ENCODE results near the gene EVI2A.
A peak's percentile ranks its signal among the peaks of the same experiment; 100 is the strongest.
"Not testable (repeated sequence)": the region's sequence is repeated elsewhere in the genome, so short reads cannot be mapped to it uniquely, and the experiment has no call there.

EVI2A gene, protein sequence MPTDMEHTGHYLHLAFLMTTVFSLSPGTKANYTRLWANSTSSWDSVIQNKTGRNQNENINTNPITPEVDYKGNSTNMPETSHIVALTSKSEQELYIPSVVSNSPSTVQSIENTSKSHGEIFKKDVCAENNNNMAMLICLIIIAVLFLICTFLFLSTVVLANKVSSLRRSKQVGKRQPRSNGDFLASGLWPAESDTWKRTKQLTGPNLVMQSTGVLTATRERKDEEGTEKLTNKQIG

DNA sequence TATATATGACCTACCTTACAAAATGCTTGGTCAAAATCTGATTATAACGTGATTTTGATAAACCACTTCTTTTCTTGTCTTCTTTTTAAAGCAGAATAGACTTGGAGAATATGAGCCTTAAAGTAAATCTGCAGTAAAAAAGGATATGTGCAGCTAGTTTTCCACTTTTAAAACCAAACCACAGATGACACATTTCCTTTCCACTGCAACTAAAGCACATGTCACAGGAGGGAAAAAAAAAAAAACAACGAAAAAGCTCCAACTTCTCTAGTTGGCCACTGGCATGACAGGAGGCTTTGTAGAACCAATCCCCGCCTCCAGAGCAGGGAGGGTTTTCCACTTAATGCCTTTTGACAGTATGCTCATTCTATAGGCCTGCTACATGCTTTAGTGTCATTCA lies at the start of gene EVI2A:
Gene EVI2A (minus strand): TSS at position 142 of the 400 bp plus-strand sequence. CDS start 2,609 bp downstream, outside the sequence.
- DNase-seq (ENCODE audit: low read depth in 2 of 3, low spot score in 1 of 3): peak; percentile 58 to 68 (median 67)

- no peak for DNase-seq (ENCODE audit: low read depth in 2 of 3, low spot score in 1 of 3)
Measured at GRCh38 chr17:31369266-31369665, 47.8 kb upstream of the EVI2A start.

DNA sequence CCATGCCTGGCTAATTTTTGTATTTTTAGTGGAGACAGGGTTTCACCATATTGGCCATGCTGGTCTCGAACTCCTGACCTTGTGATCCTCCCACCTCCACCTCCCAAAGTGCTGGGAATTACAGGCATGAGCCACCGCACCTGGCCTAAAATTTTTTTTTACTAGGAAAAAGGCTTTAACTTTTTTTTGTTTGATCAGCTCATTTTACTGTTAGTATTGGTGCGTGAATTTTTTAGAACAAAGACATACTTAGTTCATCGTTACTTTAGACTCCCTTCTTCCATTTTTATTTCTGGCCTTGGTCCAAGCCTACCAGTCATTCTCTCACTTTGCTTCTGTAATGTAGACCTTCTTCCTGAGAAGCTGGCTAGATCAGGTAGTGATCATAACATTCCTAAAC lies 44.7 kb upstream of the EVI2A start:
- no peak for DNase-seq (ENCODE audit: low read depth in 2 of 3, low spot score in 1 of 3)

GRCh38 chr17:31364012-31364411 lies 42.6 kb upstream of the EVI2A start:
- no peak for DNase-seq (ENCODE audit: low read depth in 2 of 3, low spot score in 1 of 3)

DNA sequence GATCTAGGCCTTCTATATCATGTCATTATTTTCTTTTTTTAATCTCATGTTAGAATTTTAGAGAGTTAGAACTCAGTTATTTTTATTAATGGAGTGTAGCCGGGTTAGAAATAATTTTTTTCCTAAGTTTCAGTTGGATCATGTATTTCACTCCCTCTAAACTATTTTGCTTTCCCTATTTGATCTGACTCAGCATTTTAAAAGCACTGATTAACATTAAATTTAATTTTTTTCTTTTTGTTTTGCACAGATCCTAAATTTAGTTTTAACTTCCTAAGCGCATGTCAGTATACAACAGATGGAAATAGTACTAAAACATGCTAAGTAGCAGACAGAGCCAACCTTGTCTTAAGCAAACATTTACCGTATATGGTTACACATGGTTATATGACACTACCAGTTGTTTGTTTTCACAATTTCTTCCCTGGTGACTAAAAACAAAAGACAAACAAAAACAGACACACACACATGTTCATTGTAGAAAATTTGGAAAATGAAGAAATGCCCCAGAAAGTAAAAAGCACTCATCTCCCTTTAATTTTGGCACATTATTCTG lies 36.5 kb upstream of the EVI2A start:
- no peak for DNase-seq (ENCODE audit: low read depth in 2 of 3, low spot score in 1 of 3)

- no peak for DNase-seq (ENCODE audit: low read depth in 2 of 3, low spot score in 1 of 3)
Measured at GRCh38 chr17:31357091-31357490, 35.7 kb upstream of the EVI2A start.

- DNase-seq (ENCODE audit: low read depth in 2 of 3, low spot score in 1 of 3): no peak
Measured at GRCh38 chr17:31355935-31356334, 34.5 kb upstream of the EVI2A start.

GRCh38 chr17:31349454-31349853 lies 28.0 kb upstream of the EVI2A start:
- no peak for DNase-seq (ENCODE audit: low read depth in 2 of 3, low spot score in 1 of 3)

DNA sequence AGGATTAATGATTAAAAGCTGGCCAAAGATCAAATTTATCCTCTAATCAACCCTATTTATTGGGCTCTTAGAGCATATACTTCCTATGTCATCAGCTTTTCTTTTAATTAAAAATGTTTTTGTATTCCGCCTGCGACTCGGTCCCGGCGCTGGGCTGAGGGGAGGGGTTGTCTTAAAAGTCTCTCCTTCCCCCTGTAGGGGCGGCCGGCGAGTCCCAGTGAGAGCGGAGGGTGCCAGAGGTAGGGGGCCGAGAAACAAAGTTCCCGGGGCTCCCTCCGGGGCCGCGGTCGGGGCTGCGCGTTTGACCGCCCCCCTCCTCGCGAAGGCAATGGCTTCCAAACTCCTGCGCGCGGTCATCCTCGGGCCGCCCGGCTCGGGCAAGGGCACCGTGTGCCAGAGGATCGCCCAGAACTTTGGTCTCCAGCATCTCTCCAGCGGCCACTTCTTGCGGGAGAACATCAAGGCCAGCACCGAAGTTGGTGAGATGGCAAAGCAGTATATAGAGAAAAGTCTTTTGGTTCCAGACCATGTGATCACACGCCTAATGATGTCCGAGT lies 23.8 kb upstream of the EVI2A start:
- not testable (repeated sequence) for DNase-seq (ENCODE audit: low read depth in 2 of 3, low spot score in 1 of 3)

DNA sequence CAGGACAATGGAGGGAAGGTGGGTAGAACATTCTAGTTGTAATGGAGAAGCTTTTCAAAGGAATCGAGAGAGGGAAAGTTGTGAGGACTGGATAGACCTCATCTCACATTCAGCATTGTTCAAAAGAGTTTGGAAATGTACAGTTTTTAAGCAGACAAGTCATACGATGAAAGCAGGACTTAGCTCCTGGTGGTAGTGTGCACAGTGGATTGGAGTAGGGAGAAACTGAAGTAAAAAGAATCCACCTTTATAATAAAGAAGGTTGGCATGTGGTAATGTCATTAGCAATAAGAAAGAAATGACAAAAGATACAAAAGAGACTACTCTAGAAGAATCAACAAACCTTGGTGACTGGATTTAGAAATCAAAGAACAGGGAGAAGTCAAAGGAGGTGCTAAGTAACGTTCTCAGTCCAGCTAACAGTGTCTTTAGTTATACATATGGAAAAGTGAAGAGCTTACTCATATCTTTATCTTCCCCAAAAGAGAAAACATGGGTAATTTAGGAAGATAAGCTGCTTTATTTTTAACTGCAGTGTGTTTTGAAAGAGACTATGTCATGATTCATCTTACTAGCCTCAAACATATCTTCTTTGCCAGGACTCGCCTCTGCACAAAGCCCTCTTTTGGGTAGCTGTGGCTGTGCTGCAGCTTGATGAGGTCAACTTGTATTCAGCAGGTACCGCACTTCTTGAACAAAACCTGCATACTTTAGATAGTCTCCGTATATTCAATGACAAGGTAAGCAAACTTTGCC lies 18.7 kb upstream of the EVI2A start:
- no peak for DNase-seq (ENCODE audit: low read depth in 2 of 3, low spot score in 1 of 3)

DNA sequence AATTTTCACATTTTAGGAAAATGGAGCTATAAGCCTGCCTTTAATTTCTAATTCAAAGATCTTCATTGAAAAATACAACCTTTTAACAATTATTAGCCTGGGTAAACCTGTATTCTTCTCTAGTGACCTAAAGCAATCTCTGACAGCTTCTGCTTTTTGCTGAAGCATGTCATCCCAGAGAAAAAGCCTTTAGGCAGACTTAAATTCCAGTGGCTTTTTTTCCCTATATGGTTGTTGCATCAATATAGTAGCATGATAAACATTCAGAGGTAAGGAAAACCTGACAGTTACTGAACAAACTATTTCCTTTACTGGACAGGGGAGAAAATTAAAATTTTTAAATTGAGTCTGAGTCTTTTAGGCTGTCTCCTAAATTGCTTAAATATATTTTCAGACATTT lies 7.8 kb upstream of the EVI2A start:
- no peak for DNase-seq (ENCODE audit: low read depth in 2 of 3, low spot score in 1 of 3)

GRCh38 chr17:31328160-31328535 lies 6.7 kb upstream of the EVI2A start:
- no peak for DNase-seq (ENCODE audit: low read depth in 2 of 3, low spot score in 1 of 3)

DNA sequence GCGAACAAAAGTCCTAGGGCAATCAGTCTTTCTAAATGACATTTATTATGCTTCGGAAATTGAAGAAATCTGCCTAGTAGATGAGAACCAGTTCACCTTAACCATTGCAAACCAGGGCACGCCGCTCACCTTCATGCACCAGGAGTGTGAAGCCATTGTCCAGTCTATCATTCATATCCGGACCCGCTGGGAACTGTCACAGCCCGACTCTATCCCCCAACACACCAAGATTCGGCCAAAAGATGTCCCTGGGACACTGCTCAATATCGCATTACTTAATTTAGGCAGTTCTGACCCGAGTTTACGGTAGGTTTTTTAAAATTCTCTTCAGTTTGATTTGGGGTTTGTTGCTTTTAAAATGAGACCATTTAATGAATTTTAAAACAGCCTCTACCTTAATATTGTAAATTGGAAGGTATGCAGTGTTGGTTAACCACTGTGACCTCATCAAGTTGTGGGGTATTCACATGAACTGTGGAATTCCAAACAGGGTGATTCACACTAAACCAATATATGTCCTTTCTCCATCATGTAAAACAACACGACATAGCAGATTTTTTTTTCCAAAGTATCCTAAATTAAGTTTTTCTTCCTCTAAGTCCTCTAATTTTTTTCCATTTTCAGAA lies 6.2 kb upstream of the EVI2A start:
- DNase-seq (ENCODE audit: low read depth in 2 of 3, low spot score in 1 of 3): no peak

DNA sequence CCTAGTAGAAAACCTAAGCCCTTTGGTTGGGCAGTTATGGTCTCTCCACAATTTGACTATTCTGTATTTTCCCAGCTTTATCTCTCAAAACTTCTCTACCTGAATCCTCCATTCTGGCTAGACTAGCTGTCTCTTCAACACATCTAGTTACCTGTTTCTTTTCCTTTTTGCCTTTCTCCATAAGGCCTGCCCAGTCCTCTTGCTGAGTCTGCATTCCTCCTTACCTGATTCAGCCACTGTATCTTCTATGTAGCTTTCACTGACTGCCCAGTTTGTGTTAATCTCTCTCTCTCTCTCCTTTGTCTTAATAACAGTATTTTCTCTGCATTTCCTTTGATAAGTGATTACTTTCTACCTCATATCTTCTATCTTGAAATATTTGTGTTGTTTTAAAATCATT lies 2.1 kb upstream of the EVI2A start:
- DNase-seq (ENCODE audit: low read depth in 2 of 3, low spot score in 1 of 3): no peak

- DNase-seq (ENCODE audit: low read depth in 2 of 3, low spot score in 1 of 3): no peak
Measured at GRCh38 chr17:31321966-31322365, 544 bp upstream of the EVI2A start.

DNA sequence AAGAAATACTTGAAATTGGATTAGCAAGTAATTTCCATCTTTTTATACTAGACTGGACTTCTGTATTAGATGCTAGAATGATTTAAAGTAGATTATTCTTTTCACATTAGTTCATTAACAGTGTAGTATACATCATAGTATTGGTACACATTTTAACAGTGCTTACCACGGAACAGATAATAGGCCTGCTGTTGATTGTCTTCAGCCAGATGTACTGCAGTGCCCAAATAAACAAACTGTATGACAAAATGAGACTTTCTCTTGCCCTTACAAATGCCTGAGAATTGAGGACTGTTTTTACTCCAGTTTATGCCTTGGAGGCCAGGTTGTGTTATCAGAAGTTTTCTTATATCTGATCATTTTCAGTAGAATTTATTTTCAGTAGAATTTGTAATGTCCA lies 631 bp downstream of the EVI2A start:
- DNase-seq (ENCODE audit: low read depth in 2 of 3, low spot score in 1 of 3): no peak

DNA sequence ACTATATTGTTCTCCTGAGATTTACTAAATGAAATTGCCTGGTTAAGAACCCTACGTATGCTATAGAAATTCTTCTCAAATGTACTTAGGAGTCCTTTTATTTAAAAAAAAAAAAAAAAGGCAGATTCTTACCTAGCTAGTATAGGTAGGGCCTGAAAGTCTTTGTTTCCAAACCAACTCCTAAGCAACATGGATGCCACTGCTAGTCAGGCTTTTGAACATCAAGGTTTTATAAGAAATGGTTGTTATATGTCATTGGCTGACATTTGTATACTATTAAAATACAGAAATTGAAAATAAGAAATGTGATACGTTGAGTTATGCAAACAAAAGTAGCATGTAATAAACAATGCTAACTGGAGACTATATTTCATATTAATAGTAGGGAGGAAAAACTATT lies 1.2 kb downstream of the EVI2A start:
- no peak for DNase-seq (ENCODE audit: low read depth in 2 of 3, low spot score in 1 of 3)

DNA sequence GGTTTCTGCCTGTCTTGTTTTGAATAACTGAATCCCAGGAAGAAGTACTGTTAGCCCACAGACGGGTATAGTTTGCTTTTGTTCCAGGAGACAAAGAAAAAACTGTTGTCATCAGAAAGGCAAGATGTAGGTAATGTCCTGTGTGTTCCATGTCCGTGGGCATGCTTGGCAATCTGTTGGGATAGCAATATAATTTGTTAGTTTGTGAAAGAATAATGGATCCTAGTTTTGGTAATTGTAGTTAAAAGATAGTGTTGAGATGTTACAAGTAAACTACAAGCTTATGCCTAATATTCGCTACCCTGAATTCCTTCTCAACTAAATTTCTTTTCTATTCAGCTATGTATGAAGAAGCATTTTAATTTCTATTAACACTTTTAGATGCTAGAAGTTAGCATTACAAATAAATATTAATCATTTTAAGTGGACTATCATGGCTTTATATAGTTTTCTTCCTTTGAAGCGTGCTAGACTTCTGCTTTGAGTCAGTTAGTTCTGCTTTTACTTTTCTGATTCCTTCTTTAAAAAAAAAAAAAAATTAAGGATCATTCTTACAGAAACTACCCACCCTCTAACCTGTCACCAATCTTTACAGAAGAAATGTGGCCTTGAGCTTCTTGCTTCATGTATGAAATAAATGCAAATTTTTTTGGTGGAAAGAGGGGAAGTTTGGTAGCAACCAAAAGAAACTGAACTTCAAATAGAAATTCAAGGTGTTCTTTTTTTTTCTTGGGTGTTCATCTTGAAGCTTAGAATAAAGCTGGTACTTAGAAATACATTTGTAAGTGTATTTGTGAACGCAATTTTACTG lies 2.4 kb downstream of the EVI2A start:
- DNase-seq (ENCODE audit: low read depth in 2 of 3, low spot score in 1 of 3): no peak

- peak; percentile 41 to 52 (median 48) for DNase-seq (ENCODE audit: low read depth in 2 of 3, low spot score in 1 of 3)
Measured at GRCh38 chr17:31318298-31318801, 3.1 kb downstream of the EVI2A start.

DNA sequence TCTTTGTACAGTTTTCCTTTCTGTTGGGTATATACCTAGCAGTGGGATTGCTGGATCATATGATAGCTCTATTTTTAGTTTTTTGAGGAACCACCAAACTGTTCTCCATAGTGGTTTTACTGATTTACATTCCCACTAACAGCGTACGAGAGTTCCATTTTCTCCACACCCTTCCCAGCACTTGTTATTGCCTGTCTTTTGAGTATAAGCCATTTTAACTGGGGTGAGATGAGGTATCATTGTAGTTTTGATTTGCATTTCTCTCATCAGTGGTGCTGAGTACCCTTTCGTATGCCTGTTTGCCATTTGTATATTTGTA lies 6.7 kb downstream of the EVI2A start:
- no peak for DNase-seq (ENCODE audit: low read depth in 2 of 3, low spot score in 1 of 3)
